ENCODE measurements around the gene LANCL2.
"Not testable (repeated sequence)": the region's sequence is repeated elsewhere in the genome, so short reads cannot be mapped to it uniquely, and the experiment has no call there.

Gene LANCL2

DNA sequence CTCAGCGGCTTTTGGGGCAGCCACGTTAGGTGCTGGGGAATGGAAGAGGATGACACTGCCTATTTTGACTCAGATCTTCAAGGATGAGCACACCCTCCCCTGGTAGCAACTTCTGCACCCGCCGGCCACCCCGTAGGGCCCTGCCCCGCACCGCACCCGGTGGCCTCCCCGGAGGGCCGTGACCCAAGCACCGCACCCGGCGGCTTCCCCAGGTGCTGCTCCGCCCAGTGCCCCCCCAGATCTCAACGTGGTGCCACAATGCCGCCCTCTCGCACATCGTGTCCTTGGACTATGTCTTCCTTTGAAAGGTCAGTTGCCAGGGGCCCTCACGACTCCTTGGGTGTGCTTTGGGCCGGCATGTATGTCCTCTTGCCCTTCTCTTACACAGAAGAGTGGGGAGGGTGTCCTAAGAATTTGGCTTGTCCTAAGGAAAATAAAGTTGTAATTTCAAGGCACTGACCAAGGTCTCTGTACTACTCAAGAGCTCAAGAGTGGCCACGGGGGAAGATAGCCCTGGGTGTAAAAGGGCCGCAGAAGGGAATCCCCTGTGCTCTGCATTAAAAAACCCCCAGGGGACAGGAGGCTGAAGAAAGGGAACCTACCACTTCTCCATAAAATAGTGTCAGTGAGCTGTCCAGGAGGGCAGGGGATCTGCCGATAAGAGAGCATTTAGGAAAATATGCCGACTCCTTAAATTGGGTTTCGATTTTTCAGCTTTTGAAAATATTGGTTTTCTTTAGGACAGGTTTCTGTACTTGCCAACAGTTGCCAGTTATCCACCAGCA lies 1.6 kb upstream of the LANCL2 start:
- DNase-seq, result no peak

DNA sequence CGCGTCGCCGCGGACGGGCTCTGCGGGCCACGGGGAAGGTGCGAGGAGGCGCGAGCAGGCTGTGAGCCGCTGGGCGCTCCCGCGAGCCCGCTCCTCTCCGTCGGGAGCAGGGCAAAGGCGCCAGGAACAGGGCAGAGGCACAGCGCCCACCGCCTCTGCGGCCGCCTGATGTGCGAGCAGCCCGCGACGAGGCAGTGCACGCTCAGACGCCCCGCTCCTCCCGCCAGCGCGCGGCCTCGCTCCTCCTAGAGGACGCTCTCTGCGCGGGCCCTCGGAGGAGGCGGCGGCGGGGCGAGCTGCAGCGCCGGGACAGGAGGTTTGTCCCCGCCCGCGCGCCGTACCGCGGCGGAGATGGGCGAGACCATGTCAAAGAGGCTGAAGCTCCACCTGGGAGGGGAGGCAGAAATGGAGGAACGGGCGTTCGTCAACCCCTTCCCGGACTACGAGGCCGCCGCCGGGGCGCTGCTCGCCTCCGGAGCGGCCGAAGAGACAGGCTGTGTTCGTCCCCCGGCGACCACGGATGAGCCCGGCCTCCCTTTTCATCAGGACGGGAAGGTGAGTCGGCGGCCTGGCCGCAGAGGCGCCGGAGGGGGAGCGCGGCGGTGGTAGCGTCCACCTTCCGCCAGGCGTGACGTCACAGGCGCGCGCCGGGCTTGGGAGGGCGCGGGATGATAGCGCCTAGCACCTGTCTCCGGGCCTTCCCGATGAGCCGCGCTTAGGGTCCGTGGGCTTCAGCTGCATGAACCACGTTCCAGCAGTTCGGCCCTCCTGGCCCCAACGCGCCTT lies 731 bp downstream of the LANCL2 start:
- DNase-seq, result peak; percentile 98

DNA sequence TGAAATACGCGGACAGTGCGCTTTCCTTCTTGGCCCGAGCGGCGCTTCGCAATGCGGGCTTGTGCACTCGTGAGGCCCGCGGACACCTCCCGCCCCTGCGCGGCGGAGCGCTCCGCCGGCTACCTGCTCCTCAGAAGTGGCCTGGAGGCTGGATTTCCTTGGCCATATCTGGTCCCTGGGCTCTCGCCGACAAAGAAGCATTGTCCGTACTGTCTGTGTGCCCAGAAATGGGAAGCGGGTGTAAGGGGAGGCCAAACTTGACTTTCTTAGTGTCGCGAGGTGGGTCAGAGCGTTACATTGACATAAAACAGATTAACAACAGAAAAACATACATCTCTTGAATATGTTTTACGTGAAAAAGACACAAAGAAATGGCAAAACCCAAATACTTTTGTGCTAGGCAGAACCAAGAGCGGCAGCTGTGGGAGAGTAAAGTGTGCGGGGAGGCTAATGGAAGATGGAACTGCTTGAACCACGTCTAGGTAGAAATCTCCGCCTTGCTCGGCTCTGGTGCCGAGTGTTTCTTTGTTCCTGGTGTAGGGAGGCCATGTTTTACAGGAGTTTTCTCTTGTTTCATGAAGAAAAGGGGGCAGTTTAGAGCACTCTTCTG lies 1.4 kb downstream of the LANCL2 start:
- DNase-seq, result no peak

GRCh38 chr7:55367283-55367840 lies 2.2 kb downstream of the LANCL2 start:
- DNase-seq, result no peak

DNA sequence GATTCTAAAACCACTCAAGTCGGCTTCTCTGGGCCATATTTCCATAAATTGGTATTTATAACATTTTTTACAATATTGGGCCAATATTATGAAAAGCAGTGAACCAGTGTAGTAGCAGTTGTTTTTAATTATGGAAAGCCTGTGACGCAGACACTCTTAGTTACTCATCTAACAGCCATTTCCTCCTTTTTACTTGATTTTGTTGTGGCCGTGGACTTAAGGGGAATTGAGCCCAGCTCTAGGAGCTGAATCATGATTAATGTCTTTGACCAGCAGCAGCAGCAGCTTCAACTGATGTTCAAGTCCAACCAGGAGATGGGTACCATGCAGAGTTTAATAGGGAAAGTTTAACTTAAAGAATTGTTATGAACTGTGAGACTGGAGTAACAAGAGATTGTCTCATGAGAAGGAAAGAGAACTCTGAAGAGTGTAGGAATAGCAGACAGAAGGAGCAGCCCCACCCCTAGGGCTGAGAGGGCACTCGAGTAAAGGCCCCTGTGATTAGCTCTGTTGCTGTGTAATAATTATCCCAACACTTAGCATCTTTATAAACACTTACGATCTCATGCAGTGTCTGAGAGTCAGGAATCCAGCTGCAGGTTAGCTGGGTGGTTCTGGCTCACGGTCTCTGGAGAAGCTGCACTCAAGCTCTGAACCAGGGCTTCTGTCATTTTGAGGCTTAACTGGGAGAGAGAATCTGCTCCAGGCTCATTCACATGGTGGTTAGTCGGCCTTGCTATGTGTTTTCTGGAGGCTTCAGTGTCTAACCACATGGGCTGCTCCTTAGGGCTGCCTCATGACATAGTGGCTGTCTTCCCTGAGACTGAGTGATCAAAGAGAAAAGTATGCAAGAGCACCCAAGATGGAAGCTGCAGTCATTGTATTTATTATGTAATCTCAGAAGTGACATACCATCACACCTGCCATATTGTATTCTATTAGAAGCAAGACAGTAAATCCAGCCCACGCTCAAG lies 4.6 kb downstream of the LANCL2 start:
- DNase-seq, result no peak

DNA sequence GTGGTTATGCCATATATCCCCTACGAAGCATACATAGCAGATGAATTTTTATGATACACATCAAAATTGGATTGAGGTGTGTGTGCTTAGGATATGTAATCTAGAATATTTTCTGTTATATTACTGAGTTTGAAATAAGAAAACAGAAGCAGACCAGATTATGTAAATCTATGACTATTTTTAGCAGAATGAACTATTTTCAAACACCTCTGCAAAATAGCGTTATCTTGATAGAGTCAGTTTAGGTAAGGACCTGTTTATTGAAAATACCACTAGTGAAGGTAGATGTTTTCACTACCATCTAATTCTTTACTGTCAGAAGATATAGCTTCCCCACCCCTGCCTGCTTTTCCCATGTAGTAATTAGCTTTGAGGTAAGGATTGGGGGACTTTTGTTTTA lies 9.1 kb downstream of the LANCL2 start:
- no peak for DNase-seq

GRCh38 chr7:55375237-55375636 lies 10.1 kb downstream of the LANCL2 start:
- DNase-seq, result no peak

- DNase-seq, result no peak
Measured at GRCh38 chr7:55377162-55377817, 12.2 kb downstream of the LANCL2 start.

- no peak for DNase-seq
Measured at GRCh38 chr7:55379285-55379684, 14.1 kb downstream of the LANCL2 start.

GRCh38 chr7:55381189-55381588 lies 16.1 kb downstream of the LANCL2 start:
- no peak for DNase-seq

GRCh38 chr7:55381696-55382095 lies 16.6 kb downstream of the LANCL2 start:
- DNase-seq, result no peak

DNA sequence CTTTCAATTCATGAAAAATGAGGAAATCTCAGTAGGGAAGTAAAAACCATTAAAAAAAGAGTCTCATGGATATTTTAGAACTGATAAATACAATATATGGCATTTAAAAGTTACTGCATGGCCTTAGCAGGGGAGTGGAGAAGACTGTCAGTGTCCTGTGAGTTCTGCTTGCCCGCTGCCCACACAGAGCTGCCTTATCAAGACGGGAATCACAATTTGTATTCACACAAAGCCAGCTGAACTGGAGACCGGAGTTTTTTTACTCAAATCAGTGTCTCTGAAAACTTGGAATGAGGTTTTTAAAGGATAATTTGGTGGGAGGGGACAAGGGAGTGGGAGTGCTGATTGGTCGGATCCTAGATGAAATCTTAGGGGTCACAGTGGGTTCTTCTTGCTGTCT lies 17.1 kb downstream of the LANCL2 start:
- no peak for DNase-seq

DNA sequence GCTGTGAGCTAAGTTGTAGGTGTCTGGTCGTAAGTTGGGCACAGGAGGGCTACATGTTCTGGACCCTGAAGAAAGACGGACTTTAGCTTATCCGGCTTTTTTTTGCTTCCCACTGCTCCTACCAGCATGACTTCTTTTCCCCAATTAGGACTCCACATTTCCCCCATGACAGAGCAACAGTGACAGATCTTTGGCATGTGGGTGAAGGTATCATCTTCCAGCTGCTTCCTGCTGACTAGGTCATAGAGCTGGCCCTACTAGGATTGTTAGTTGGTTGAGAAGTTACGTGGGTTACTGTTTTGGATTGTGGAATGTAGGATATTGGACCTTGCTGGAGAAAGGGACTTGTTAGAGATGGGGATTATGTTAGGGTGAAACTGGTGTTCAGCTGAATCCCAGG lies 21.4 kb downstream of the LANCL2 start:
- no peak for DNase-seq

DNA sequence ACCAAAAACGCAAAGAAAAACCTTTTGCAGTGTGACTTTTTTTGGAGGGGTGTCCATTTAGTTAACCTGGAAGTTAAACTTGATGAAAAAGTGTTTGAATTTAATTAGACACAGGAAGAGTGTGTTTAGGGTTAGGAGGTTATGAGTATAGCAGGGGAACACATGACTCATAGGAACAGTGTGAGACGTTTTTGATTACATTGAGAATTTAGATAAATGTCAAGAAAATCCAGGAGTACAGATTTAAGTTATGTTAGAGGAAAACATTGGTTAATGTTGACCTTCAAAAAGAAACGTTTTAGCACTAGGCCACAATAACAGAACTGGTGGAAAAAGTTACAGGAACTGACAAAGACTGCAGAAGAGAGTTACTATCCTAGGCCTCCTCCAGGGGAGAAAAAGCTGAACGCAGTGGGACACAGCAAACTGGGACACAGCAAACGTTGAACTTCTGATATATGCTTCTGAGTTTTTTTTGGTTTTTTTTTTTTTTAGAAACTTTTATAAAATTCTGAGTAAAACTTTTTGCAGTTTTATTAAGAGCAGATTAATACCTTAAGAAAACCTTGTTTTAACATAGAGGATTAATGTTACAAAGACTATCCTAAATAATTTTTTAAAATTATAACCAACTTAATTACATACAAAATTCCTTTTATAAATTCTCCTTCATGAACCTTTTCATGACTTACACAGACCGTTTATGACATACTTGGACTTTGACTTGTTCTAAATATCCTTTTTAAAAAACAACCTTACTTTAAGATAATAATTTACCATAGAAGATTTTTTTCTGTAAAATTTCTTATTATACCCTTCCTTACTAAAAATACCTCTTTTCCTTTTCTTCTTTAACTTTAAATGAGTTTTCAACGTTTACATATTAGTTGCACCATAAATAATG lies 22.2 kb downstream of the LANCL2 start:
- no peak for DNase-seq

DNA sequence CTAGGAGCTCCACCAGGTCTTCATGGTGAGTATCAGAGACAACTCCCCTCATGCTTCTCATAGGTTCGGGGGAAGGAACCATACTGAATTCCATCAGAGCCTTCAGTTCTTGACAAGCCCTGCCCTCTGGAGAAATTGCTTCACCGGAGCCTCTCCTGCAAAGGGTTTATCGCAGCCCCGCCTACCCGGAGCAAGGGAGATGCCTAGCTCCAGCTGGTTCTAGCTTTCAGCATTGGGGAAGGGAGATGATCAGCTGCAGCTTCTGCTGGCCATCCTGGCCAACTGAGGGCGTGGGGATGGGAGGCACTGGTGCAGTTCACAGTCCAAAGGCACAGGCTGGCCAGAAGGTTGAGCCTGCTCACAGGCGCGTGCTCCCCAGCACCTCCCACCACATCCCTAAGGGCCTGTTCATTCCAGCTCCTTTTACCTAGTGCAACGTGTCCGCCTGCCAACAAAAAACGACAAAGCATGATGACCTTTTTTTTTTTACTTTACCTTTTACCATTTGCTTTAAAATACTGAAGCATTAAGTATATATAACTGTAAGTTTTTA lies 31.2 kb downstream of the LANCL2 start:
- DNase-seq, result no peak

DNA sequence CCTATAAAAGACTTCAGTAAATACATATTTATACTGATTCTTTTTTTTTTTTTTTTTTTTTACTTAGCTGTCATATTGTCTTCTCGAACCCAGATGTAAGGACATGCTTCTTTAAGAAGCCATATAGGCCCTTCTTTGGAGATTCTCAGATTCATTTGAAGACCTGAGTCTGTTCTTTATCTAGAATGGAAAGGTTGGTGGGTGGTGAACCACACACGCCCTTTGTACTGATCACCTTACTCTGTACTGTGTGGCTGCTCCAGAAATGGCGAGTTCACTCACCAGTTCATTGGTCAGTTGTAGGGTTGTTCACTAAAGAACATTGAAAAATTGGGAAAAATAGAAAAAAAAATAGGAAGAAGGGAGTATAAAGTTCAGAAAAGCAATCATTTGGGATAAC lies 32.5 kb downstream of the LANCL2 start:
- no peak for DNase-seq

DNA sequence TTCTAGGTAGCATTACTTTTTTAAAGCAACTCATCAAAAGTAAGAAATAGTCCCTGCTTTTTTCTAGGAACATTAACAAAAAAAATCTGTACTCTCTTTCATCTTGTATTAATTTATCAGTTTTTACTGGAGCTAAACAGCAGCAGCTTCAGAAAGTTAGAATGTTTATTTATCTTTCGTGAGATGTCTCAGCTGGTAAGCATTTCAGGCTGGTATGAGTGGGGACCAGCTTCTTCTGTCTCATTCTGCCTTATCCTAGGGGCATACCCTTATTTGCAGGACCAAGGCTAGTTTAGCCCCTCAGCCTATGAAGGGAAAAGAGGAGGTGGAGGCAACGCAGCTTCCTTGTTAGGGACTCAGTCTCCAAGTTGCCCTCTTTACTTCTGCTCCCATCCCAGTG lies 35.1 kb downstream of the LANCL2 start:
- DNase-seq, result no peak

- not testable (repeated sequence) for DNase-seq
Measured at GRCh38 chr7:55402506-55402905, 37.4 kb downstream of the LANCL2 start.

DNA sequence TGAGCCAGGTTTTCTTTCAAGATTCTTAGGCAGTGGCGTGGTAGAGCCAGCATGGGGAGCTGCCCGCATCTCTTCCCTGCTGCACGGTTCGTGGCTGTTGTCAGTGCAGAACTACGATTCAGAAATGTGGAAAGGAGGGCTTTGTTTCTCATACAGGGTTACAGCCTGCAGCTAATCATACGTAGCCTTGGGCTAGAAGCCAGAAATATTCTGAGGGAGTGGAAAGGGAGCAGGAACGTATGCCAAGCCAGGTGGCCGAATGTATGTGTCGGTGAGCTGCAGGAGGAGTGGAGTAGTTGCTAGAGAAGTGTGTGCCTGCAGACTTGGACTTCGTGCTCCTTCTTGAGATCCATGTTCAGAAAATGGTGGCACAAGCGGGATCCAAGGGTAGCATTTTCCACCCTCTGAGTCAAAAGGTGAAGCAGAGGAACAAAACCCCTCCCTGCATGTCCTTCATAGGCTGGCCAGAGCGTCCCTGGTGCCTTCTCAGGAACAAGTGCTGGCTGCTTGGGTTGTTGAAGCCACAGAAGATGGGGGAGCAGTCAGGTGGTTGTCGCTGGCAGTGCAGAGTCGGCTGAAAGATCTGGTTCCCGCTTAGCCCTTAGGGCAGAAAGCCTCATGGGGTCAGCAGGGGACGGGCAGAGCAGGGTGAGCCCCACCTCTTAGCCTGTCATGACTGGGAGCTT lies 40.9 kb downstream of the LANCL2 start:
- no peak for DNase-seq
